Osteocyte (in vitro differentiated cells): Measurements from ENCODE around the gene CPT1A. TPM values are rescaled to one million over a fixed set of nuclear protein-coding genes. Genes with fewer than 3 reads are reported as not detected.

Experiments used
- DNase-seq: peaks from one replicate; pipeline ENCODE4 v3.0.0; 2021; ENCODE audit warnings: mixed read lengths; ENCODE audit not compliant: unreplicated experiment; ENCODE audit errors: extremely low spot score
- H3K27ac Mint-ChIP-seq: one replicate; pipeline ENCODE4 v1.8.0; 2021; ENCODE audit warnings: mild to moderate bottlenecking, mixed read lengths; ENCODE audit not compliant: unreplicated experiment
- H3K27me3 Mint-ChIP-seq: one replicate; pipeline ENCODE4 v1.8.0; 2021; ENCODE audit warnings: mixed read lengths; ENCODE audit not compliant: unreplicated experiment
- H3K36me3 Mint-ChIP-seq: one replicate; pipeline ENCODE4 v1.8.0; 2021; ENCODE audit warnings: mixed read lengths; ENCODE audit not compliant: unreplicated experiment
- H3K4me1 Mint-ChIP-seq: one replicate; pipeline ENCODE4 v1.8.0; 2021; ENCODE audit warnings: mixed read lengths; ENCODE audit not compliant: unreplicated experiment
- H3K4me3 Mint-ChIP-seq: one replicate; pipeline ENCODE4 v1.8.0; 2021; ENCODE audit warnings: mild to moderate bottlenecking, moderate library complexity, mixed read lengths; ENCODE audit not compliant: unreplicated experiment
- H3K9me3 Mint-ChIP-seq: one replicate; pipeline ENCODE4 v1.8.0; 2021; ENCODE audit warnings: mixed read lengths; ENCODE audit not compliant: unreplicated experiment
- total RNA-seq: library from RNA; stranded (reverse); gene quantifications from 2 replicates; pipeline ENCODE4 v1.2.1, GENCODE V29; 2021
- TF ChIP-seq, protein P1 (sequence below): fragments of 200-600 bp; sonication (generic); IDR thresholded peaks from 2 replicates; pipeline ENCODE4 v1.5.0; 2021; ENCODE audit warnings: antibody characterized with exemption, mild to moderate bottlenecking, moderate library complexity

Gene CPT1A
- total RNA-seq, 1 donor from 2014 or later = 109 TPM

DNA sequence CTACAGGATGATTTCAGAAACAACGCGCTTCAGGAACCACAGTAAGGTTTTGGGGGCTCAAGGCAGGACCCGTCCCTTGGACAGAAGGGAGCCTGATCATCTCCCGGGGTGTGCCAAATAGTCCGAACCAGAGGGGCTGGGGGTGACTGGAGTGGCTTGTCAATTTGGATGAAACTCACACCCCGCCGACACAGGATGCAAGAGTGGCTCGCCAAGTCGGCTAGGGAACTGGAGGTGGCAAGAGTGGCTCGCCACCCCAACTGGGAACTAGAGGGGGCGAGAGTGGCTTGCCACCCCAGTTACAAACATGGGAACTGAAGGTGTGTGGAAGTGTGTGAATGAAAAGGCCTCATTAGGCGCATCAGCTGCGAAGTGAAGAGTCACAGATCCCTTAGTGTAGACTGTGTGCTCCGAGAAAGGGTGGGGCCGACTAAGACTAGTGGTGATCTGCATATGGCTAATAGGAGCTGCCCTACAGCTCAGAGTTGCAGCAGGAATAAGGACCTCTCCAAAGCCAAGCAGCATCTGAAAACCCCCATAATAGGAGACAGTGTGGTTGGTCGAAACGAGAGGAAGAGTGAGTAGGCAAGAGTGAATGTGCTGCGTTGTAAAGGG is 26.6 kb upstream of the CPT1A start:
- no peak for DNase-seq
- no peak overlapping the region for H3K4me3 Mint-ChIP-seq
- H3K27me3 Mint-ChIP-seq = no peaks in the 10 kb centered on the region
- TF ChIP-seq, protein P1, sequence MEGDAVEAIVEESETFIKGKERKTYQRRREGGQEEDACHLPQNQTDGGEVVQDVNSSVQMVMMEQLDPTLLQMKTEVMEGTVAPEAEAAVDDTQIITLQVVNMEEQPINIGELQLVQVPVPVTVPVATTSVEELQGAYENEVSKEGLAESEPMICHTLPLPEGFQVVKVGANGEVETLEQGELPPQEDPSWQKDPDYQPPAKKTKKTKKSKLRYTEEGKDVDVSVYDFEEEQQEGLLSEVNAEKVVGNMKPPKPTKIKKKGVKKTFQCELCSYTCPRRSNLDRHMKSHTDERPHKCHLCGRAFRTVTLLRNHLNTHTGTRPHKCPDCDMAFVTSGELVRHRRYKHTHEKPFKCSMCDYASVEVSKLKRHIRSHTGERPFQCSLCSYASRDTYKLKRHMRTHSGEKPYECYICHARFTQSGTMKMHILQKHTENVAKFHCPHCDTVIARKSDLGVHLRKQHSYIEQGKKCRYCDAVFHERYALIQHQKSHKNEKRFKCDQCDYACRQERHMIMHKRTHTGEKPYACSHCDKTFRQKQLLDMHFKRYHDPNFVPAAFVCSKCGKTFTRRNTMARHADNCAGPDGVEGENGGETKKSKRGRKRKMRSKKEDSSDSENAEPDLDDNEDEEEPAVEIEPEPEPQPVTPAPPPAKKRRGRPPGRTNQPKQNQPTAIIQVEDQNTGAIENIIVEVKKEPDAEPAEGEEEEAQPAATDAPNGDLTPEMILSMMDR = no peak
- no peaks in the 10 kb centered on the region for H3K36me3 Mint-ChIP-seq
- peaks cover 4% of the 10 kb centered on the region for H3K9me3 Mint-ChIP-seq
- H3K4me1 Mint-ChIP-seq = peaks cover 48% of the 10 kb centered on the region
- H3K27ac Mint-ChIP-seq = no peak overlapping the region

DNA sequence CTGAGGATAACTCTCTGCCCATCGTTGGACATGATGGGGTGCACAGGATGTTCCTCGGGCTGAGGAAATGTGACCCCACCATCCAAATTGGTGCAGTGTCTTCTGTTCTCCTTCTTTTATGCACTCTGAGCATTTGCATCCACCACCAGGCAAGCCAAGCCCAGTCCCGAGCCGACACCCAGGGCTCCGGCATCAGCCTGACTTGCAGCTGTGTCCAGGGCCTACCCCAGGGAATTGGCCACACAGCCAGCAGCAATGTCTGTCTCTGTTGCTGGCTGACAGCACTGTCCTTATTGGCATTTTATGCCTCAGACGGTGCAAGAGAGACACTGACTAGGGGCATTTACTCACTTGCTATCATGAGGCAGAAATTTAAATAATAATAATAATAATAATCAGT is 25.4 kb upstream of the CPT1A start:
- Mint-ChIP-seq H3K9me3 (peaks cover 7% of the 10 kb centered on the region), H3K27ac (no peak overlapping the region), H3K36me3 (no peaks in the 10 kb centered on the region), H3K4me1 (peaks cover 36% of the 10 kb centered on the region), H3K27me3 (no peaks in the 10 kb centered on the region), H3K4me3 (no peak overlapping the region)
- no peak for DNase-seq
- TF ChIP-seq, protein P1 = no peak

DNA sequence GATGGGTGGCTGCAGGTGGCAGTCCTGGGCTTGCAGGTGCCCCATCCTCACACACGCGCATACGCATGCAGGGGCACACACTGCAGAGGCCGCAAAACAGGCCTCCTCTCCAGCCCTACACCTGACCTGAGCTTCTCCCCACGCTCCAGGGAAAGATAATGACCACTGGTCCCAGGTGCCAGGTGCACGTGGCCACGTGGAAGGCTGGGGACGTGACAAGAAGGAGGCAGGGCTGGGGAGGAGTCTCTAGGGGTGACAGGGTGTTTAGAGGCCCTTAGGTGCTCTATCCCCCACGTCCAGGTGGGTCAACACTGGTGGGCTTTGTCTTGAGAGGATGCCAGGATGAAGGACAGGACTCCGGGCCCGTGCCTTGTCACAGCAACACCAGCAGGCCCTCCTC is 23.5 kb upstream of the CPT1A start:
- no peak for DNase-seq
- Mint-ChIP-seq H3K27me3 (no peaks in the 10 kb centered on the region), H3K27ac (no peak overlapping the region), H3K9me3 (peaks cover 7% of the 10 kb centered on the region), H3K4me1 (peaks cover 18% of the 10 kb centered on the region), H3K4me3 (no peak overlapping the region), H3K36me3 (no peaks in the 10 kb centered on the region)
- TF ChIP-seq, protein P1 = no peak

DNA sequence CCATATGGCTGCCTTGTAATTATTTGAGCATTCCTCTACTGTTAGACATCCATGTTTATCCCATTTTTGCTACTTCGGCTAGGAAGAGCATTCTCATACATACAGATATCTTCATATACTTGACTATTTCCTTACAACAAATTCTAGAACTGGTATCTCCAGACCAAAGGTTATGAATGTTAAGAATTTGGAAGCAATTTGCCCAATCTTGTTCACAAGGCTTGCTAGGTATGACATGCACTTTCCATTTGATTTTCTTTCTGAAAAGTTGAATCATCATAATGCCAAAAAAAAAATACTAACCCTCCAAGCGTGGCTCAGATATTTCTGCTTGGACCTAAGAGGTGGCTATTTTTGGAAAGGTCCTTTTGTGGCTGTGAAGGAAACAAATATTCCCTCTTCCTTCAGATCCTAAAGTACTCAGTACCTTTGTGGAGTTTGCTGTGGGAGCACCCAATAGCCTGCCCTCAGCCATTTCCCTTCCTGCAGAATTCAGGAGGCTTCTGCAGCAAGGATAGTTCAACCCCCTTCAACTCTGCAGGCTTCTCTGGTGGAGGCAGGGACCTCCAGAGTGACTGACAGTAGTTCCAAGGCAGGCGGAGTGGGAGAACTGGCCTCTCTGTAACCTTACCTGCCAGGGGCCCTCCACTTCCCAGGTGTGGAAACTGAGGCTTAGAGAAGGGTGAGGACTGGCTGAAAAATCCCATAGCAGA is 22.0 kb upstream of the CPT1A start:
- Mint-ChIP-seq H3K36me3 (no peaks in the 10 kb centered on the region), H3K4me1 (peaks cover 10% of the 10 kb centered on the region), H3K9me3 (peaks cover 7% of the 10 kb centered on the region), H3K27ac (no peak overlapping the region), H3K4me3 (no peak overlapping the region), H3K27me3 (no peaks in the 10 kb centered on the region)
- TF ChIP-seq, protein P1 = no peak
- DNase-seq = no peak

DNA sequence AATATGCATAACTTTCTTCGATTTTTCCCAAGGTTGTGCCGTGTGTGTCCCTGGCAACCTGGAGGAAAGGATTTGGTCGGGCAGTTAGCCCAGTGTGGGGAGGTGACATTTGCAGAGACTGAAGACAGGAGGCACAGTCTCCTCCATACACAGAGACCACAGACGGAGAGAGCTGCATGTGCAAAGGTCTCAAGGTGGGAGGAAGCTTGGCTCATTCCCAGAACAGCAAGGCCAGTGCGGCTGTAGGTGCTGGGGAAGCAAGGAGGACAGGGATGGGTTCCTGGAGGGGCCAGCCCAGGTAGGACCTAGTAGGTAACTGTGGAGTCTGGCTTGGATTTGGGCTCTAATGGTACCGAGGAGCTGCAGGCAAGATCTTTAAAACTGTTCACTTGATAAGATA is 20.7 kb upstream of the CPT1A start:
- H3K27me3 Mint-ChIP-seq = no peaks in the 10 kb centered on the region
- no peak for DNase-seq
- peaks cover 9% of the 10 kb centered on the region for H3K4me1 Mint-ChIP-seq
- peaks cover 7% of the 10 kb centered on the region for H3K9me3 Mint-ChIP-seq
- TF ChIP-seq, protein P1 = no peak
- no peak overlapping the region for H3K27ac Mint-ChIP-seq
- no peaks in the 10 kb centered on the region for H3K36me3 Mint-ChIP-seq
- H3K4me3 Mint-ChIP-seq = no peak overlapping the region
